COLO668 (cell line): ENCODE measurements around the gene DLG1.
A peak's percentile ranks its signal among the peaks of the same experiment; 100 is the strongest.

Source experiments
- DNase-seq: peaks from one replicate; lab custom pipeline; 2025; ENCODE audit not compliant: unreplicated experiment; lab: John Stamatoyannopoulos, UW

DLG1 gene

GRCh38 chr3:197001972-197002700, 296.3 kb downstream of the DLG1 start:
- DNase-seq, result no peak

GRCh38 chr3:197001106-197001971, 297.1 kb downstream of the DLG1 start:
- DNase-seq, result peak; percentile 10

GRCh38 chr3:197000211-197000610, 298.2 kb downstream of the DLG1 start:
- DNase-seq, result no peak

- no peak for DNase-seq
These were observed 299.2 kb downstream of the DLG1 start for GRCh38 chr3:196998966-196999760.

GRCh38 chr3:196997311-196997710, 301.1 kb downstream of the DLG1 start:
- DNase-seq, result no peak

GRCh38 chr3:196996454-196997265, 301.8 kb downstream of the DLG1 start:
- no peak for DNase-seq

- peak; percentile 23 for DNase-seq
These were observed 302.6 kb downstream of the DLG1 start for GRCh38 chr3:196995646-196996355.

GRCh38 chr3:196995027-196995426, 303.4 kb downstream of the DLG1 start:
- DNase-seq, result no peak

- no peak for DNase-seq
These were observed 304.4 kb downstream of the DLG1 start for GRCh38 chr3:196994056-196994455.
